Tibial nerve (tissue), 4 donors: ENCODE data around the gene KCNK3.

Source experiments
- EP300 ChIP-seq, 2 donors: sonication (generic); formaldehyde crosslinking; IDR thresholded peaks; one replicate each; pipeline ENCODE4 v1.6.1; 2017; ENCODE audit warnings: antibody characterized with exemption in 2 of 2, mild to moderate bottlenecking in 1 of 2
- POLR2A ChIP-seq, 2 donors: fragments of 450-650 bp; IDR thresholded peaks; one replicate each; pipeline ENCODE4 v1.6.1; 2017; ENCODE audit warnings: antibody characterized with exemption in 2 of 2, mild to moderate bottlenecking in 2 of 2, moderate library complexity in 2 of 2
- TF ChIP-seq, protein P1 (sequence below), 5 experiments: fragments of 200-600 bp in 3 of 5; fragments of 450-650 bp in 2 of 5; sonication (generic) in 3 of 5; IDR thresholded peaks; one replicate each; pipeline ENCODE4 v1.5.1; 2016 to 2019; ENCODE audit warnings: antibody characterized with exemption in 5 of 5, mild to moderate bottlenecking in 3 of 5, moderate library complexity in 2 of 5

DNA sequence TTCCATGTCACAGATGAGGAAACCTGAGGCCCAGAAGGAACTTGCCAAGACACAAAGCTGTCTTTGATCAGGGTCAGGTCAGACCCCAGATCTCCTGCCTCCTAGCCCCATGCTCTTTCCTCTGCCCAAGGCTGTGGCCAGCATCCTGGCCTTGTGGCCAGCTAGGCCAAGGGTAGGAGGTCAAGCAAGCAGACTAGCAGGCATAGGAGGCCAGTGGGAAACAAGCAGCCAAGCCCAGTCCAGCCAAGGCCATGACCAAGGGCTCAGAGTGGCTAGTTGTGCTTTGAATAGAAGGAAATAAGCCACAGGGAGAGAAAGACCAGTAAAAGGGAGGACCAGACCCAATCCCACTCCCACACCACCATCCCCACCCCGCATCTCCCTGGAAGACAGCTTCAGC lies 30.4 kb downstream of the KCNK3 start:
- TF ChIP-seq, protein P1, sequence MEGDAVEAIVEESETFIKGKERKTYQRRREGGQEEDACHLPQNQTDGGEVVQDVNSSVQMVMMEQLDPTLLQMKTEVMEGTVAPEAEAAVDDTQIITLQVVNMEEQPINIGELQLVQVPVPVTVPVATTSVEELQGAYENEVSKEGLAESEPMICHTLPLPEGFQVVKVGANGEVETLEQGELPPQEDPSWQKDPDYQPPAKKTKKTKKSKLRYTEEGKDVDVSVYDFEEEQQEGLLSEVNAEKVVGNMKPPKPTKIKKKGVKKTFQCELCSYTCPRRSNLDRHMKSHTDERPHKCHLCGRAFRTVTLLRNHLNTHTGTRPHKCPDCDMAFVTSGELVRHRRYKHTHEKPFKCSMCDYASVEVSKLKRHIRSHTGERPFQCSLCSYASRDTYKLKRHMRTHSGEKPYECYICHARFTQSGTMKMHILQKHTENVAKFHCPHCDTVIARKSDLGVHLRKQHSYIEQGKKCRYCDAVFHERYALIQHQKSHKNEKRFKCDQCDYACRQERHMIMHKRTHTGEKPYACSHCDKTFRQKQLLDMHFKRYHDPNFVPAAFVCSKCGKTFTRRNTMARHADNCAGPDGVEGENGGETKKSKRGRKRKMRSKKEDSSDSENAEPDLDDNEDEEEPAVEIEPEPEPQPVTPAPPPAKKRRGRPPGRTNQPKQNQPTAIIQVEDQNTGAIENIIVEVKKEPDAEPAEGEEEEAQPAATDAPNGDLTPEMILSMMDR (IDR thresholded peaks at IDR 0.05), result no peak
- no peak for TF ChIP-seq EP300 (IDR thresholded peaks at IDR 0.05)
- TF ChIP-seq POLR2A (IDR thresholded peaks at IDR 0.05), result no peak
